Measurements from ENCODE around the gene ANKLE1.

ANKLE1 gene

DNA sequence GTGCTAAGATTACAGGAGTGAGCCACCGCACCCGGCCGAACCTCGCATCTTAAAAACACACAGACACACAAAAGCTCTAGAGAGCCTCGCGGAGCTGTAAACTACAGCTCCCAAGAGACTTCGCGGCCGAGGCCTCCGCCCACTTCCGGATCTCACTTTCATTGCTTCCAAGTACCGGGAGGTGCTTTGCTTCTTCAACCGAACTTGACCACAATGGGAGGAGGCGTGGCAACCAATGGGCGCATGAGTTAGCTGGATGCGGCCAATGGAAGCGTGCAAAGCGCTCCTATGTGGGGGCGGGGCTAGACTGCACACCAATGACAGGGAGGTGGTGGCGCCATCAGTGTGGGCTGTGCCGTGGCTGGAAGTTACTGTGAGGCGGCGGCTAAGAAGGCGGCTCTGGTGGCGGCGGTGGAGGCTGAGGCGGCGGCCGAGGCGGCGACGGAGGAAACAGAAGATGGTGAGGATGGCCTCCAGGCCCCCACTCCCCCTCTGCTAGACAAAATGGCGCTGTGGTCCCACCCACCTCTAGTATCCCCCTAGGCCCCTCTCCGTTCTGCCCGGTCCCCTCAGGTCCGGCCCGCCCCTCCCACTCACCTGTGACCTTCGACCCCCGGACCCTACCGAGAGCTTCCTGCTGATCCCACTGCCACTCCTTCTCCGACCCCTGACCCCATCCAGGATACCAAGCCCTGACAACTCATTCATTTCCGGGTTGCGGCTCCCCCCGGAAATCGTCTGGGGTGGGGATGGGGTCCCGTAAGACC, 27.7 kb downstream of the ANKLE1 start, which contains the start of gene DDA1:
DDA1 (plus strand) TSS at position 366 of the 767 bp plus-strand sequence; CDS start at position 458, 92 bp downstream.
- Histone ChIP-seq H3K4me1 (ENCODE audit: control insufficient read depth in 2 of 2, insufficient read depth in 1 of 2, low read depth in 1 of 2, low read length in 2 of 2) (peaks cover 6% of the 10 kb centered on the region in 2 donors), H3K9ac (ENCODE audit: low read depth, low read length, poor library complexity) (peak within 1 kb of the TSS; percentile 89), H2AFZ (ENCODE audit: low read length) (peak within 1 kb of the TSS; percentile 84), H3K36me3 (replicated peaks in 1 of 2; ENCODE audit: control insufficient read depth in 2 of 2, insufficient read depth in 2 of 2, low read length in 2 of 2) (peaks cover 17 to 32% of the 10 kb centered on the region in 2 donors), H2BK120ac (ENCODE audit: low read depth, low read length) (no peak within 1 kb of the TSS), H2BK12ac (ENCODE audit: low read length) (no peak within 1 kb of the TSS), H3K27ac (replicated peaks; ENCODE audit: low read length) (peak within 1 kb of the TSS; percentile 80), H3K4me2 (ENCODE audit: insufficient read depth, low read length, poor library complexity, severe bottlenecking) (peak within 1 kb of the TSS; percentile 82), H3K79me1 (ENCODE audit: low read depth, low read length) (peaks cover 17% of the 10 kb centered on the region), H3K18ac (ENCODE audit: low read length) (peak within 1 kb of the TSS; percentile 93), H2BK5ac (ENCODE audit: low read length) (peak within 1 kb of the TSS; percentile 55), H3K27me3 (ENCODE audit: control insufficient read depth in 3 of 3, insufficient read depth in 3 of 3, low read depth in 1 of 3, low read length in 3 of 3) (no peaks in the 10 kb centered on the region), H3K23ac (ENCODE audit: low read depth, low read length, poor library complexity) (peak within 1 kb of the TSS; percentile 45), H3K14ac (ENCODE audit: low read length) (no peak within 1 kb of the TSS), H2BK15ac (ENCODE audit: low read length) (no peak within 1 kb of the TSS), H3K4ac (ENCODE audit: low read length) (no peak within 1 kb of the TSS), H4K91ac (ENCODE audit: low read depth, low read length, poor library complexity) (no peak within 1 kb of the TSS), H3K9me3 (replicated peaks in 1 of 2; ENCODE audit: control insufficient read depth in 2 of 2, insufficient read depth in 1 of 2, low read depth in 1 of 2, low read length in 2 of 2) (no peaks in the 10 kb centered on the region), H4K8ac (ENCODE audit: low read depth, low read length) (no peak within 1 kb of the TSS), H3K4me3 (ENCODE audit: low read length in 2 of 2) (peak within 1 kb of the TSS; percentile 78 to 96), H2AK5ac (ENCODE audit: low read depth, low read length) (no peak within 1 kb of the TSS)
- peak; percentile 99 for DNase-seq (ENCODE audit: low spot score)
- WGBS, 2 donors (ENCODE audit: extremely low coverage in 2 of 2, insufficient read length in 2 of 2, insufficient replicate concordance in 1 of 2): no CpG with 5 or more reads among the region's 46 CpGs

DNA sequence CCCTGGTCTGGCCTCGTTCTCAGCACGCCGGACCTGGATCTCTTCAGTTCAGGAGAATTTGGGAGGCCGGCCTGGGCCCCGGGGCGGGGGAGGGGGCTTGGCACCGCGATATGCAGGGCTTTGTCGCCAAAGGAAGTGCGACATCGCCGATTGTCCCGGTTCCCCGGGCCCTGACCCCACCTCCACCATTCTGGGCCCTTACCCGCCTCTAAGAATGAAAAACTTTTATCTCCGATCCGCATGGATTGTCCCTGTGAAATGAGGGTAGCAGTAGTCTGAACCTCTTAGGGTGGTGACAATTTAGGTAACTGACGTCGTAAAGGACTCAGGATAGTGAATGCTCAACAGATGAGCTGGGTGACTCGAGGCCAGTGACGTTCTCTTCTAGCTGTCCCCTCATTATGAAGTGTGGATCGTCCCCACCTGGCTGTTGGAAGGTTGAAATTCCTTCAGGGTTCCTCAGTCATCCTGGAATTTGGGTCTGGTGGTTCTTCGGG, 28.3 kb downstream of the ANKLE1 start:
- Histone ChIP-seq H3K36me3 (replicated peaks in 1 of 2; ENCODE audit: control insufficient read depth in 2 of 2, insufficient read depth in 2 of 2, low read length in 2 of 2) (peaks cover 22 to 37% of the 10 kb centered on the region in 2 donors), H3K23ac (ENCODE audit: low read depth, low read length, poor library complexity) (peak overlapping the region; percentile 45), H3K14ac (ENCODE audit: low read length) (no peak overlapping the region), H3K4ac (ENCODE audit: low read length) (no peak overlapping the region), H4K91ac (ENCODE audit: low read depth, low read length, poor library complexity) (no peak overlapping the region), H3K4me1 (ENCODE audit: control insufficient read depth in 2 of 2, insufficient read depth in 1 of 2, low read depth in 1 of 2, low read length in 2 of 2) (peaks cover 6% of the 10 kb centered on the region in 2 donors), H3K4me2 (ENCODE audit: insufficient read depth, low read length, poor library complexity, severe bottlenecking) (peak overlapping the region; percentile 82), H3K79me1 (ENCODE audit: low read depth, low read length) (peaks cover 17% of the 10 kb centered on the region), H3K4me3 (ENCODE audit: low read length in 2 of 2) (peak overlapping the region; percentile 78 to 96), H3K9me3 (replicated peaks in 1 of 2; ENCODE audit: control insufficient read depth in 2 of 2, insufficient read depth in 1 of 2, low read depth in 1 of 2, low read length in 2 of 2) (peaks cover 0 to 2% of the 10 kb centered on the region in 2 donors), H2AK5ac (ENCODE audit: low read depth, low read length) (no peak overlapping the region), H3K9ac (ENCODE audit: low read depth, low read length, poor library complexity) (peak overlapping the region; percentile 89), H3K27me3 (ENCODE audit: control insufficient read depth in 3 of 3, insufficient read depth in 3 of 3, low read depth in 1 of 3, low read length in 3 of 3) (no peaks in the 10 kb centered on the region), H3K18ac (ENCODE audit: low read length) (no peak overlapping the region), H3K27ac (replicated peaks; ENCODE audit: low read length) (no peak overlapping the region), H2BK5ac (ENCODE audit: low read length) (peak overlapping the region; percentile 55), H2AFZ (ENCODE audit: low read length) (peak overlapping the region; percentile 71), H2BK15ac (ENCODE audit: low read length) (no peak overlapping the region), H4K8ac (ENCODE audit: low read depth, low read length) (no peak overlapping the region), H2BK120ac (ENCODE audit: low read depth, low read length) (no peak overlapping the region), H2BK12ac (ENCODE audit: low read length) (no peak overlapping the region)
- no CpG with 5 or more reads among the region's 23 CpGs for WGBS, 2 donors (ENCODE audit: extremely low coverage in 2 of 2, insufficient read length in 2 of 2, insufficient replicate concordance in 1 of 2)
- DNase-seq (ENCODE audit: low spot score): no peak

DNA sequence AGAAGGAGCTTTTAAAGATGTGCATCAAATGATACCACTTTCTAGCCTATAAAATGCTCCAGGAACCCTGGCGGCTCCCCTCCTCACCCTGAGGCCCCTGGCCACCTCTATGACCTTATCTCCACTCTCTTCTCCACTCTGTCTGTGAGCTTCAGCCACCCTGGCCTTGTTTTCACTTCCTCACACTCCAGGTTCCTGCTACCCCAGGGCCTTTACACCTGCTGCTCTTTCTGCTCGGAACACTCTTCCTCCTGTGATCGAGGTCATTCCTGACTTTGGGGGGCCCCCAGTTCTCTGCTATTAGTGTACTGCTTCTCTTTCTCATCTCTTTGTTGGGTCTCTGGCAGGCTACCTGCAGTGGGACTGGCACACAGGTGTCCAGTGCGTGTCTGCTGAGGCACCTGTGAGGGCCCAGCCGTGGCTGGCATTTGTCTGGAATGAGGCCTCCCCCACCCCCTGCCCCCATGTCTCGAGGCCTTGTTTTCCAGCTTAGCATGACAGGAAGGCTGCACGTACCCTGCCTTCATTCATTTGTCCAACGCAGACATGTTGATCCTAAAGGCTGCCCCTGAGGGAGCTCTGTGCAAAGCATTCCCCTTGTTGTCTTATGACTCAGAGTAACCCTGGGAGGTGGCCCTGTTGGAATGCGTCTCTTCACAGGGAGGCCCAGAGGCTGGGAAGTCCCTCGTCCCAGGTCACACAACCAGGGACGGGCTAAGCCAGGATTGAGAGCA, 29.9 kb downstream of the ANKLE1 start:
- Histone ChIP-seq H3K36me3 (replicated peaks in 1 of 2; ENCODE audit: control insufficient read depth in 2 of 2, insufficient read depth in 2 of 2, low read length in 2 of 2) (peaks cover 29 to 49% of the 10 kb centered on the region in 2 donors), H4K91ac (ENCODE audit: low read depth, low read length, poor library complexity) (no peak overlapping the region), H3K4ac (ENCODE audit: low read length) (no peak overlapping the region), H3K14ac (ENCODE audit: low read length) (no peak overlapping the region), H2BK5ac (ENCODE audit: low read length) (peak overlapping the region; percentile 57), H2BK15ac (ENCODE audit: low read length) (no peak overlapping the region), H3K4me1 (ENCODE audit: control insufficient read depth in 2 of 2, insufficient read depth in 1 of 2, low read depth in 1 of 2, low read length in 2 of 2) (peaks cover 2 to 6% of the 10 kb centered on the region in 2 donors), H3K79me1 (ENCODE audit: low read depth, low read length) (peaks cover 17% of the 10 kb centered on the region), H3K27ac (replicated peaks; ENCODE audit: low read length) (no peak overlapping the region), H3K4me2 (ENCODE audit: insufficient read depth, low read length, poor library complexity, severe bottlenecking) (no peak overlapping the region), H4K8ac (ENCODE audit: low read depth, low read length) (no peak overlapping the region), H3K23ac (ENCODE audit: low read depth, low read length, poor library complexity) (no peak overlapping the region), H2BK12ac (ENCODE audit: low read length) (no peak overlapping the region), H2AK5ac (ENCODE audit: low read depth, low read length) (no peak overlapping the region), H2AFZ (ENCODE audit: low read length) (no peak overlapping the region), H3K27me3 (ENCODE audit: control insufficient read depth in 3 of 3, insufficient read depth in 3 of 3, low read depth in 1 of 3, low read length in 3 of 3) (no peaks in the 10 kb centered on the region), H3K9ac (ENCODE audit: low read depth, low read length, poor library complexity) (peak overlapping the region; percentile 18), H2BK120ac (ENCODE audit: low read depth, low read length) (no peak overlapping the region), H3K18ac (ENCODE audit: low read length) (no peak overlapping the region), H3K4me3 (ENCODE audit: low read length in 2 of 2) (peak overlapping the region in 1 of 2 donors; percentile 6), H3K9me3 (replicated peaks in 1 of 2; ENCODE audit: control insufficient read depth in 2 of 2, insufficient read depth in 1 of 2, low read depth in 1 of 2, low read length in 2 of 2) (peaks cover 0 to 2% of the 10 kb centered on the region in 2 donors)
- no peak for DNase-seq (ENCODE audit: low spot score)
- no CpG with 5 or more reads among the region's 11 CpGs for WGBS, 2 donors (ENCODE audit: extremely low coverage in 2 of 2, insufficient read length in 2 of 2, insufficient replicate concordance in 1 of 2)
